ENCODE data around the gene KMT5C.

DNA sequence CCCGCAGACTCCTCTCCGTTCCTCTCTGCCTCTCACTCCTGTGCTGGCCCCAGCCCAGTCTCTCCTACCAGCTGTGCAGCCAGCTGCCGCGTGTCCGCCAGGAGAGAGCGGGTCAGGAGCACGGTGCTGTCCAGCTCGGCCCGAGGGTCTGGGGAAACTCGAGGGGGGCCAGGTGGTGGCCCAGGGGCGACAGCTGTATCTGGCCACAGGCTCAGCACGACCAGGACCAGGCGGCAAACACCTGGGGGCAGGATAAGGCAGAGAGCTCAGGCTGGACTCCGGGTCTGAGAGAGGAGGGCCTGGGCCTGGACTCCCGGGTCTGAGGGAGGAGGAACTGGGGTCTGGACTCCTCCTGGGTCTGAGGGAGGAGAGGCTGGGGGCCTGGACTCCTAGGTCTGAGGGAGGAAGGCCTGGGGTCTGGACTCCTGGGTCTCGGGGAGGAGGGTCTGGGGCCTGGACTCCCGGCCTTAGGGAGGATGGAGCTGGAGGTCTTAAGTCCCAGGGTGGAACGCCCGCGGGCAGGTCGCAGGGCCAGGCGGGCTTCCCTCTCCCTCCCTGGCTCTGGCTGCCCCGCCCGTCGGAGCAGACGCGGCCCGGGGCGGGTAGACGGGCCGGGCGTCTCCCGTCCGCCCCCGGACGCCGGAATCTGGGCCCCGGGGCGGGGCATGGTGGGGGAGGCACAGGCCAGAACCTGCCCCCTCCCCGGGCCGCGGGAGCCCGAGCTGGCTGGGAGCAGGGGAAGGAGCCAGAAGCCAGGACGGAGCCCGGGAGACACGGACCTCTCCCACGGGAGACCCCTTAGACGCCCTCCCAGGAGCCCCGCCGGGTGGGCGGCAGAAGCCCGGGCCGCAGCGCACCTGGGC, 29.3 kb downstream of the KMT5C start:
- no peak for TF ChIP-seq POLR2A (IDR thresholded peaks at IDR 0.05)
- TF ChIP-seq, protein P1, sequence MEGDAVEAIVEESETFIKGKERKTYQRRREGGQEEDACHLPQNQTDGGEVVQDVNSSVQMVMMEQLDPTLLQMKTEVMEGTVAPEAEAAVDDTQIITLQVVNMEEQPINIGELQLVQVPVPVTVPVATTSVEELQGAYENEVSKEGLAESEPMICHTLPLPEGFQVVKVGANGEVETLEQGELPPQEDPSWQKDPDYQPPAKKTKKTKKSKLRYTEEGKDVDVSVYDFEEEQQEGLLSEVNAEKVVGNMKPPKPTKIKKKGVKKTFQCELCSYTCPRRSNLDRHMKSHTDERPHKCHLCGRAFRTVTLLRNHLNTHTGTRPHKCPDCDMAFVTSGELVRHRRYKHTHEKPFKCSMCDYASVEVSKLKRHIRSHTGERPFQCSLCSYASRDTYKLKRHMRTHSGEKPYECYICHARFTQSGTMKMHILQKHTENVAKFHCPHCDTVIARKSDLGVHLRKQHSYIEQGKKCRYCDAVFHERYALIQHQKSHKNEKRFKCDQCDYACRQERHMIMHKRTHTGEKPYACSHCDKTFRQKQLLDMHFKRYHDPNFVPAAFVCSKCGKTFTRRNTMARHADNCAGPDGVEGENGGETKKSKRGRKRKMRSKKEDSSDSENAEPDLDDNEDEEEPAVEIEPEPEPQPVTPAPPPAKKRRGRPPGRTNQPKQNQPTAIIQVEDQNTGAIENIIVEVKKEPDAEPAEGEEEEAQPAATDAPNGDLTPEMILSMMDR (IDR thresholded peaks at IDR 0.05), result no peak
